Stimulated activated CD8-positive, alpha-beta memory T cell treated with anti-CD3 and anti-CD28 coated beads, Interleukin-12 subunit alpha, Interleukin-12 subunit beta, amount 100 ng/mL, for 4 hours (primary cell): ENCODE measurements around the gene SLC1A4.
"Not testable (repeated sequence)": the region's sequence is repeated elsewhere in the genome, so short reads cannot be mapped to it uniquely, and the experiment has no call there.

Source experiments
- DNase-seq: peaks from one replicate; pipeline ENCODE4 v3.0.0-alpha.2; 2020; ENCODE audit warnings: low read depth

Gene SLC1A4

DNA sequence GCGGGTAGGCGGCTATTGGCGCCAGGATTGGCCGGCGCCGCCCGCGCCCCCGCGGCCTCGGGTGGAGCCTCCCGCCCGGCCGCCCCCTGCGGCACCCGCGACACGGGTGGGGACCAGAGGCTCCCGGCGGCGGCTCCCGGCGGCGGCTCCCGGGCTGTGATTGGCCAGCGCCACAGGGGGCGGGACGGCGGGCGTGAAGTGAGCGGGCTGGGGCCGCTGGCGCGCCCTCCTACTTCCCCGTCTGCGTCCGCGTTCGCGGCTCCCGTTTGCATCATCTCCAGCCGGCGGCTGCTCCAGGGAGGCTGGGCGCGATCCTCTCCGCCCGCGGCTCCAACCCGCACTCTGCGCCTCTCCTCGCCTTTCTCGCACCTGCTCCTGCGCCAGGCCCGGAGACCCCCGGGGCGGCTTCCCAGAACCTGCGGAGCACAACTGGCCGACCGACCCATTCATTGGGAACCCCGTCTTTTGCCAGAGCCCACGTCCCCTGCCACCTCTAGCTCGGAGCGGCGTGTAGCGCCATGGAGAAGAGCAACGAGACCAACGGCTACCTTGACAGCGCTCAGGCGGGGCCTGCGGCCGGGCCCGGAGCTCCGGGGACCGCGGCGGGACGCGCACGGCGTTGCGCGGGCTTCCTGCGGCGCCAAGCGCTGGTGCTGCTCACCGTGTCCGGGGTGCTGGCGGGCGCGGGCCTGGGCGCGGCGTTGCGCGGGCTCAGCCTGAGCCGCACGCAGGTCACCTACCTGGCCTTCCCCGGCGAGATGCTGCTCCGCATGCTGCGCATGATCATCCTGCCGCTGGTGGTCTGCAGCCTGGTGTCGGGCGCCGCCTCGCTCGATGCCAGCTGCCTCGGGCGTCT, at the start of gene SLC1A4:
Gene SLC1A4, plus strand, starts transcription at position 274 of the 856 bp plus-strand sequence. Its CDS starts 245 bp downstream, at position 519.
- DNase-seq, result peak; percentile 83

DNA sequence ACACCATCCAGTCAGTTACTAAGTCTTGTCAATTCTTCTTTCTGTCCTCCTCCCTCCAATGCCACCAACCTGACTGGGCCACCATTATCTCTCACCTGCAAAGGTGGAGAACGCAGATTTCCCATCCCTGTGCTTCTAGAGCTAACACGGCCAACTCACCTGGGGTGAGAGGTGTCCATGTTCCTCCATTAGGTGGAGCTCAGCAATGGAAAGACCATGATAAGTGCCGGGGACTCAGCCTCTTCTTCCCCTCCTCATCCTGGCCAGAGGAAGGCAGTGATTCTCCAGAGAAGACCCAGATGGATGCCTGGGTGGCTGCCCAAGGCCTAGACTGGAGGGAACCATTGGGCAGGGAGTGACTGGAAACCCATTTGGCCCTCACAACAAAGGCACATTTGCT, 48.1 kb upstream of the SLC1A4 start:
- DNase-seq, result no peak

DNA sequence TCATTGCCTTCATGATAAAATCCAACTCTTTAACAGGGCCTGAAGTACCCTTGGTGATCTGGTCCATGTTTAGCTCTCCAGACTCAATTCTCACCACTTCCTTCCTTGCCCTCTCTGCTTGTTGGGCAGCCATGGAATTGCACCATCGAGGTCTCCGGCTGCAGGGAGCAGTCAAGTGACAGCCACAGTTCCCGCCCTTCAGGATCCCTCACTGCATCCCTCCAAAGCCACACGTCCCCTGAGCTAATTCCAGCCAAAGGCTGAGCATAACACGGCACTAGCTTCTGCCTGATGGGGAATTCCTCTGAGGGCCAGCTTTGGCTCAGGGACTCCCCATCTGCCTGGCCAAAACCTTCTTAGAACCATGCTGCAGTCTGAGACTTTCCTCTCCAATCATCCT, 47.4 kb upstream of the SLC1A4 start:
- DNase-seq, result no peak

DNA sequence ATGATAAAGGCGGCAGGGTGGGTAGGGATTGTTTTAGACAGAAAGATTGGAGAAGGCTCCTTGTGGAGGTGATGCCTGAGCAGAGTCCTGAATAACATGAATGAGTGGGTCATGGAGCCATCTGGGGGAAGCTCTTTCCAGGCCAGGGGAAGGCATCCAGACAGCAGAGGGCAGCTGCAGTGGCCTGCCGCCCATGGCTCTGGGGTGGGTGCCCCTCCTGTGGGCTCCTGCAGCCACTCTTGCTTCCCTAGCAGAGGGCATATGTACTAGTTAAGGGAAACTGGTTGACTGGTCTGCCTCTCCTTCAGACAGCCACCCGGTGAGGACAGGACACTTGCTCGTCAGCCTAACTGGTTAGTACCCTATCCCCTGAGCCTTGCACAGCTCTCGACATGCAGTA, 46.5 kb upstream of the SLC1A4 start:
- DNase-seq, result no peak

DNA sequence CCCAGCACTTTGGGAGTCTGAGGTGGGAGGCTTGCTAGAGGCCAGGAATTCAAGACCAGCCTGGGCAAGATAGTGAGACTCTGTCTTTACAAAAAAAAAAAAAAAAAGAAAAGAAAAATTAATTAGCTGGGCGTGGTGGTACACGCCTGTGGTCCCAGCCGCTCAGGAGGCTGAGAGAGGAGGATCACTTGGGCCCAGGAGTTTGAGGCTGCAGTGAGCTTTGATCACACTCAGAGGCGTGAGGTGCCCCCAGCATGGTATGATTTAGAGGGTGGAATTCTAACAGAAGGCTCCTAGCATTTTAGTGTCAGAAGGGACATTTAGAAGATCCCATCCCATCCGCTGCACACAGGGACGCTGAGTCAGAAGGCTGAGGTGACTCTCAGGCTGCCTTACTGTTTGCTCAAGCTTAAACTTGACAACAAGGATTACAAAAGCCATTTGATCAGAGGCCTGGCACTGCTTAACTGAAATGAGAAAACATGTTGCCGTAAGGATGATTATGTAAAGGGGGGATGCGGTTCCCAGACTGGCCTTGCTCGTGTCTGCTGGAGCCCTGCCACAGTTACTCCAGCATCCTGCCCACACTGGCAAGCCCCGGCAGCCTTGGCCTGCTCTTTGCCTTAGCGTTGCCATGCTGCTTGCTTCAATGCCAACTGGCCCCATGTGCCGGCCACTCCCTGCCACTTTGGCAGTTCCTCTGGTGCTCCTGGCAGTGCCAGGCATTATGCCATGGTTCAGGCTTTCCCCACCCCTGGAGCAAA, 45.6 kb upstream of the SLC1A4 start:
- no peak for DNase-seq

DNA sequence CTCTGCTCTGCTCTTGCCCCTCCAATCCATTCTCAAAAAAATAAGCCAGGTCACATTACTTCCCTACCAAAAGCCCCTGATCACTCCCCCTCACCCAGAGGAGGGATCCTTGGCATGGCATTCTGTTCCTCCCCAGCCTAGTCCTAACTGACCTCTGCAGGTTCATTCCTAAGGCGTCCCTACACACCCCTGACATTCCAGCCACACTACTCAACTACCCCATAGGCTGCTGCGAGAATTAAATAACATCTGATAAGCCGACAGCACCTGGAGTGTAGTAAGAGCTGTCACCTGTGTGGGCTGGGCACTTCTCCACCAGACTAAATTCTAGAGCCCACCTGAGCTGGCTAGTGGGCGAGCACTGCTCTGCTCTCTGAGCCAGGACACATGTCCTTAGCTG, 44.7 kb upstream of the SLC1A4 start:
- DNase-seq, result no peak

GRCh38 chr2:64945973-64946768, 43.0 kb upstream of the SLC1A4 start:
- DNase-seq, result peak; percentile 33

GRCh38 chr2:64946769-64947247, 42.4 kb upstream of the SLC1A4 start:
- no peak for DNase-seq

GRCh38 chr2:64947885-64948284, 41.3 kb upstream of the SLC1A4 start:
- DNase-seq, result no peak

DNA sequence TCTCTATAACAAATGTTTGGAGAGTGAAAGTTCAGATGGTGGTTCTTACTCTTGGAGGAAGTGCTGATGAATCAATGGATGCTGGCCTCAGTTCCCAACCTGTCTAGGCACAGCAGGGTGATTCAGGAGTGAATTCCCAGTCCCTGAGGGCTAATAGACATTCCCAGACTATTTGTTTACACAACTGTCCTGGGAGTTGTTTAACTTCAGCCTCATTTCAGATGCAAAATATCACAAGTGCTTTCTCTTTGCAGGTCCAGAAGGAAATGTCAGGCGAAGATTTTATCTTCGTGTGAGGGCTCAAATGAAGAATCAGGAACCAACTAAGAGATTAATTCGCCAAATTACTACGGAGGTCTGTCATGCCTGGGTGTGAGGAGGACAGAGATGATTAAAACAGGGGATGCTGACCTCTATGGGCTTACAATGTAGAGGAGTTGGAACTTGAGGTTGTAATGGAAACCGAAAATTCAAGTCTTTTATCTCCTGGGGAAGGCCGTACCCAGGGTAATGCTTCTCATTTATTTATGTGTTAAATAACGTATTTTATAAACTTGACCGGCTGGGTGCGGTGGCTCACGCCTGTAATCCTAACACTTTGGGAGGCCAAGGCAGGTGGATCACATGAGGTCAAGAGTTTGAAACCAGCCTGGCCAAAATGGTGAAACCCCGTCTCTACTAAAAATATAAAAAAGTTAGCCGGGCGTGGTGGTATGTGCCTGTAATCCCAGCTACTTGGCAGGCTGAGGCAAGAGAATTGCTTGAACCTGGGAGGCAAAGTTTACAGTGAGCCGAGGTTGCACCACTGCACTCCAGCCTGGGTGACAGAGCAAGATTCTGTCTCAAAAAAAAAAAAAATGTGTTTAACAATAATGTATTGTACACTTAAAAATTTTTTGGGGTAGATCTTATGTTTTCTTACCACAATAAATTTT, 38.7 kb upstream of the SLC1A4 start:
- DNase-seq, result no peak

DNA sequence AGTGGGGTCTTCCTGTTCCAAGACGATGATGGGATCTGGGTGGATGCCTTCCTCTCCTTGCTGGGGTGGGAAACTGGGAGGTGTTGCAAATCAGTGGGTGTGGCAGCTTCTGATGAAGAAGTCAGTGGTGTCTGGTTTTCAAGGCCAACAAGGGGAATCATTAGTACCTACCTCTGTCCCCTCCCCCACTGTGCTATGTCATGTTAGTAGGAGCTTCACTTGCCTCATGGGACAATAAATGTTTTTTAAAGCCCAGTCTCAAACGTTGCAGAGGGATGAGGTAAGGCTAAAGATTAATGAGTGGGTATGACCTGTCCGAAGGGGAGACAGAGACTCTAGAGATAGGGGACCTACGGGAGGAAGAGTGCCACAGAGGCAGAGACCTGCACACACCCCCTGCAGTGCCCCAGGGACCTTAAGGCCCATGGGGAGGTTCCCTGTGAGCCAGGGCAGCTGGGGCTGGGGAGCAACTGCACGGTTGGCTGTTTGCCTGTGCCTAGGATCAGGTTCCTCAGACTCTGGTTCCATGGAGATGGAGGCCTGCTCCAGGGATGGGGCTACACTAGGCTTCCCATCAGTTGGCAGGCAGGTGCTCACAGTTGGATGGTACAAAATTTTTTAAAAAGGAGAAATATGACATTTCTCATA, 37.8 kb upstream of the SLC1A4 start:
- no peak for DNase-seq

DNA sequence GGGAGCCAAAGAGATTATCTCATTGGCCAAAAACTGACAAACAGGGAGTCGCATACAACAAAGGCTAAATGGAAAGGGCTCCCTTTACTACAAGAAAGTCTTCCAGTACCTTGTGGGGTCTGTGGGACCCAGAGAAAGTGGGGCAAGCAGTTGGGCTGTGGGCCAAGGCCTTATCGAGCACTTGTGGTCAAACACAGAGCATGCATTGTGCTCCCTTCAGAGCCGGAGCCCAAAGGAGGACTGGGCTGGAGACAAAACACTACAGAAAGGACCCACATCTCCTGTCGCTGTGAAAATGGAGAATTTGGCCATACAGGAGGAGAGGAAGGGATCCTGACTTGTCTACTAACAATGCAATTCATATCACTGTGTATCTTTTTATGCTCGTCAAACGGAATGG, 37.1 kb upstream of the SLC1A4 start:
- no peak for DNase-seq

- no peak for DNase-seq
These were observed 36.4 kb upstream of the SLC1A4 start for GRCh38 chr2:64952511-64953482.

DNA sequence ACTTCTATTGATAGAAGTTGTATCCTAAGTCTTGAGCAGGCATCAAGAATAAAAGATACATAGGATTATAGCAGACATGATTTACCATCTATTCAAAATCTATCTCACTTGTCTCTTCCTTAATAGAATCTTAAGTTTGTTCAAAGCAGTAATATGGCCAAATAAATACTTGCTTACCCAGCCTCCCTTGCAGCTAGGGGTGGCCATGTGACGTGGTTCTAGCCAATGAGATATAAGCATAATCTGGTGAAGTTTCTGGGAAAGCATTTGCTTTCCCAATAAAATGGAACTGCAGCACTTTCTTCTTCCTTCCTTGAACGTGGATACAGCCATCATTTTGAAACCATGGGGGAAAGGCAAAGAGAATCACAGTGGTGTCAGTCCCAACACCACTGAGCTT, 33.7 kb upstream of the SLC1A4 start:
- DNase-seq, result no peak

- no peak for DNase-seq
These were observed 31.9 kb upstream of the SLC1A4 start for GRCh38 chr2:64957109-64957903.

DNA sequence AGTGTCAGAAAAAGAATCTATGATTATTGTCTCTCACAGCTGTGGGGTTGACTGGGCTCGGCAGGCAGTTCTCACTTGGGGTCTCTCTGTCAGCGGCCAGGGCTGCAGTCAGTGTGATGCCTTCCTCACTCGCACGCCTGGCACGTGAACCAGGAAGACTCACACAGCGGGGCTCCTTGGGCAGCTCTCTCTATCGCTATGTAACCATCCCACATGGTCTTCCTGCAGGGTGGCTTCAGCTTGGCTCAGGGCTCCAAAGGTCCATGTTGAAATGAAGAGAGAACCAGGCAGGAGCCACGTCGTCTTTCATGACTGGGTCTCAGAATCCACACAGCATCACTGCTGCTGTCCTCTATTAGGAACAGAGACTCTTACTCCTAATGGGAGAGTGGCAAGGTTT, 30.6 kb upstream of the SLC1A4 start:
- DNase-seq, result no peak

- no peak for DNase-seq
These were observed 28.4 kb upstream of the SLC1A4 start for GRCh38 chr2:64960819-64961218.

DNA sequence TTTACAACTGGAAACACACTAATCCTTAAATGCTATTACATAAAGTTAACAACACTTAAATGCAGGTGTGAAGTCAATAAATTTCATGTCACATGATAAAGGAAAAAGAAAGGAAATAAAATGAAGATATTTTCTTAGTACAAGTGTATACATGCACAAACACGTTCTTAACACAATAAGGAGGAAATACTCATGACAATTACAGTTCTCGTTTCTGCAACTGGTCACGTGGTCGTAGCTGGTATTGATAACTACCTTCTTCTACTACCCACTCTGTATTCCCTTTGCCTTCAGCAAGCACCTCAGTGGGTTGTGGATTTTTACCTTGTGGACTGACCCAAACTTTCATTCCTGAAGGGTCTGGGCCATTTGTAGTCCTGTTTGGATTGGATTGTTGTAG, 26.1 kb upstream of the SLC1A4 start:
- DNase-seq, result not testable (repeated sequence)

DNA sequence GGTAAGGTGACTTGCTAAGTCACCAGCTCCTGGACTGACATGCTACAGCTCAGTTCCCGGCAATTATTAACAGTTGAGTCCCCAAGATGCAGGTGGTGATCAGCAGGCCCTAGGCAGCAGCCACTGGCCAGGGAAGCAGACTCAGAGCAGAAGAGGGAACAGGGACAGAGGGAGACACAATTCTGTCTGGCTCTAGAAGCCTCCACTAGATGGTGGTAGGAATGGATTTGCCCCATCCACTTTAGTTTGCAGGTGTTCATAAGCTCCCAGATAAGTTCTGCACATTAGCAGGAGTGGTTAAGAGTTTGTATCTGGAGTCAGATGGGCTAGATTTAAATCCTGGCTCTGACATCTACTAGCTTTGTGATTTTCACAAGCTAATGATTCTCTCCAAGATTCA, 25.5 kb upstream of the SLC1A4 start:
- DNase-seq, result no peak
